HG03575 (cell line): ENCODE measurements around the gene TSPAN5.
"Not testable (repeated sequence)": the region's sequence is repeated elsewhere in the genome, so short reads cannot be mapped to it uniquely, and the experiment has no call there.

Source experiments
- ATAC-seq: cut with Tn5 transposase; IDR thresholded peaks from one replicate; pipeline ENCODE4 v1.9.1; 2021; ENCODE audit not compliant: unreplicated experiment, insufficient number of reproducible peaks, low FRiP score; ENCODE audit errors: extremely low read depth

Gene TSPAN5

GRCh38 chr4:98539299-98539698, 119.1 kb downstream of the TSPAN5 start:
- no peak for ATAC-seq

DNA sequence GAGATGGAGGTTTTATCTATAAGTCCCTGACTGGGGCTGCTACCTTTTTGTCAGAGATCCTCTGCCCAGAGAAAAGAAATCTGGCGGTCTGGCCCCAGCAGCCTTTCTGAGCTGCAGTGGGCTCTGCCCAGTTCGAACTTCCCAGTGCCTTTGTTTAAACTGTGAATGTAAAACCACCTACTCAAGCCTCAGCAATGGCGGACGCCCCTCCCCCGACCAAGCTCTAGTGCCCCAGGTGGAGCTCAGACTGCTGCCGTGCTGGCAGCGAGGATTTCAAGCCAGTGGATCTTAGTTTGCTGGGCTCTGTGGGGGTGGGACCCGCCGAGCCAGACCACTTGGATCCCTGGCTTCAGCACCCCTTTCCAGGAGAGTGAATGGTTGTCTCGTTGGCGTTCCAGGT, 121.8 kb downstream of the TSPAN5 start:
- no peak for ATAC-seq

DNA sequence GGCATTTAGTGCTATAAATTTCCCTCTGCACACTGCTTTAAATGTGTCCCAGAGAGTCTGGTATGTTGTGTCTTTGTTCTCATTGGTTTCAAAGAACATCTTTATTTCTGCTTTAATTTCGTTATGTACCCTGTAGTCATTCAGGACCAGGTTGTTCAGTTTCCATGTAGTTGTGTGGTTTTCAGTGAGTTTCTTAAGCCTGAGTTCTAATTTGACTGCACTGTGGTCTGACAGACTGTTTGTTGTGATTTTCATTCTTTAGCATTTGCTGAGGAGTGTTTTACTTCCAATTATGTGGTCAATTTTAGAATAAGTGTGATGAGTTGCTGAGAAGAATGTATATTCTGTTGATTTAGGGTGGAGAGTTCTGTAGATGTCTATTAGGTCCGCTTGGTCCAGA, 124.3 kb downstream of the TSPAN5 start:
- ATAC-seq, result not testable (repeated sequence)

DNA sequence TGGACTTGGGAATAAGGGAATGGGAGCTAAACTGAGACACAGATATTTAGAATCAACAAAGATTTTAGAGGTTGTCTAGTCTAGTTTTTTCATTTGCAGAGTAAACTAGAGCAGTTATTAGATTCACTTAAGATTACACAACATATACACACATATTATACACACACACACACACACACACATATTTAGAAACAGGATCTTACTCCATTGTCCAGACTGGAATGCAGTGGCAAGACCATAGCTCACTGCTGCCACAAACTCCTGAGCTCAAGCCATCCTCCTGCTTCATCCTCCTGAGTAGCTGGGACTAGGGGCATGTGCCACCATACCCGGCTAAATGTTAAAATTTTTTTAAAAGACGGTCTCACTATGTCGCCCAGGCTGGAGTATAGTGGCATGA, 127.8 kb downstream of the TSPAN5 start:
- ATAC-seq, result no peak

- ATAC-seq, result no peak
Observed at GRCh38 chr4:98529970-98530569, 128.3 kb downstream of the TSPAN5 start.

- ATAC-seq, result no peak
Observed at GRCh38 chr4:98528882-98529281, 129.5 kb downstream of the TSPAN5 start.

- no peak for ATAC-seq
Observed at GRCh38 chr4:98527534-98528269, 130.7 kb downstream of the TSPAN5 start.

- no peak for ATAC-seq
Observed at GRCh38 chr4:98524230-98524629, 134.2 kb downstream of the TSPAN5 start.

GRCh38 chr4:98522636-98523395, 135.6 kb downstream of the TSPAN5 start:
- no peak for ATAC-seq

DNA sequence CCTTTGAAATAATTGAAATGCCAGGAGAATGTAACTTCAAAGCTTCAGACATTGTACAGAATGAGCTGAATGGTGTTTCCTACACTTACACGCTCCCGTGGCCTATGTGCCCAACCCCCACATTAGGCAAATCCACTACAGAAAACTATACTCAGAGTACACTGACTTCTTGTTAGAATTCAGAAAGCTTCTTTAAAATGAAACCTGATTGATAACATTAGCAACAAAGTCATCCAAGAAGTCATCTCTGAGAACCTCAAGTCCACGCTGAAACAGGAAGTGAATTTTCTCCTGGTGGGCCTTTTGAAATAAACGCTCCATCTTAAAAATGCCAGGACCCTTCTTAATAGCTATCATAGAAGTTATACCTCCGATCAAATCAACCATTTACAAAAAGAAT, 136.3 kb downstream of the TSPAN5 start:
- ATAC-seq, result no peak

GRCh38 chr4:98521486-98521885, 136.9 kb downstream of the TSPAN5 start:
- ATAC-seq, result no peak

- ATAC-seq, result no peak
Observed at GRCh38 chr4:98519268-98519977, 139.0 kb downstream of the TSPAN5 start.

GRCh38 chr4:98518559-98519267, 139.7 kb downstream of the TSPAN5 start:
- peak; percentile 90 for ATAC-seq

GRCh38 chr4:98517218-98518021, 141.0 kb downstream of the TSPAN5 start:
- no peak for ATAC-seq

GRCh38 chr4:98516441-98517217, 141.8 kb downstream of the TSPAN5 start:
- no peak for ATAC-seq

- no peak for ATAC-seq
Observed at GRCh38 chr4:98516042-98516440, 142.4 kb downstream of the TSPAN5 start.

DNA sequence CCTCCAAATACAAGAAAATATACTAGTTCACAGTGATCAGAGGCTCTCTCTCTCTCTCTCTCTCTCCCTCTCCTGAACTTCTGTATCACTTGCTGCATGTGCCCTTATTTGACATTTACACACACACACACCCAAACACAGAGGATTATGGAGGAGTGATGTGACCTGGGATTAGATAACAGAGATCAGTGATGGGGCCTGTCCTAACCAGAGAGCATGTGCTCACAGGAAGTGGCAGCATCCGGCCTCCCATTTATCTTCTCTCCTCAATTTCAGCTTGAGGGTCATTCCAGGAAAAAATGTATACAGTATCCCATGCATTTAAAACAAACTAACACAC, 143.0 kb downstream of the TSPAN5 start:
- ATAC-seq, result no peak
